SK-N-SH treated with all-trans-retinoic acid at 6 μM for 48 hours (cell line): ENCODE measurements around the gene MGAT5B.

Source experiments
- CREB5 ChIP-seq: fragments of 250-450 bp; sonication (Bioruptor Pico); IDR thresholded peaks from 2 replicates; pipeline ENCODE4 v1.5.1; 2020; ENCODE audit warnings: low read depth, mild to moderate bottlenecking, moderate library complexity
- CSDC2 ChIP-seq: fragments of 250-450 bp; sonication (Bioruptor Pico); IDR thresholded peaks from 2 replicates; pipeline ENCODE4 v1.5.0; 2020; ENCODE audit warnings: mild to moderate bottlenecking, moderate library complexity
- CSRNP3 ChIP-seq: fragments of 250-450 bp; sonication (Bioruptor Pico); IDR thresholded peaks from 2 replicates; pipeline ENCODE4 v1.5.1; 2021; ENCODE audit warnings: mild to moderate bottlenecking, moderate library complexity
- PATZ1 ChIP-seq: fragments of 250-450 bp; sonication (Bioruptor Pico); IDR thresholded peaks from 2 replicates; pipeline ENCODE4 v1.8.0; 2020; ENCODE audit warnings: mild to moderate bottlenecking, moderate library complexity, borderline replicate concordance
- RARB ChIP-seq: fragments of 250-450 bp; sonication (Bioruptor Pico); IDR thresholded peaks from 2 replicates; pipeline ENCODE4 v1.8.0; 2021; ENCODE audit warnings: mild to moderate bottlenecking, moderate library complexity
- SNAI2 ChIP-seq: fragments of 250-450 bp; sonication (Bioruptor Pico); IDR thresholded peaks from 2 replicates; pipeline ENCODE4 v1.5.0; 2020; ENCODE audit warnings: mild to moderate bottlenecking, moderate library complexity
- TSHZ2 ChIP-seq: fragments of 250-450 bp; sonication (Bioruptor Pico); IDR thresholded peaks from 2 replicates; pipeline ENCODE4 v1.5.0; 2020; ENCODE audit warnings: mild to moderate bottlenecking, moderate library complexity
- ZFP30 ChIP-seq: fragments of 450-650 bp; formaldehyde crosslinking; IDR thresholded peaks from 2 replicates; pipeline ENCODE4 v1.5.0; 2022; ENCODE audit warnings: mild to moderate bottlenecking, moderate library complexity

- TF ChIP-seq CSDC2 (CRISPR knock-in tag) (no peak), CSRNP3 (CRISPR knock-in tag) (no peak), PATZ1 (CRISPR knock-in tag) (no peak), RARB (CRISPR knock-in tag) (no peak), ZFP30 (CRISPR knock-in tag) (no peak), SNAI2 (CRISPR knock-in tag) (no peak), CREB5 (no peak), TSHZ2 (CRISPR knock-in tag) (no peak)
These were observed 75.6 kb downstream of the MGAT5B start for GRCh38 chr17:76943781-76944213.
